ENCODE measurements around the gene ABCC8. TPM values are rescaled to one million over a fixed set of nuclear protein-coding genes. Genes with fewer than 3 reads are reported as not detected.

The ABCC8 gene
- total RNA-seq, 2 donors from 2014 or later: 3.0 to 4.2 TPM

DNA sequence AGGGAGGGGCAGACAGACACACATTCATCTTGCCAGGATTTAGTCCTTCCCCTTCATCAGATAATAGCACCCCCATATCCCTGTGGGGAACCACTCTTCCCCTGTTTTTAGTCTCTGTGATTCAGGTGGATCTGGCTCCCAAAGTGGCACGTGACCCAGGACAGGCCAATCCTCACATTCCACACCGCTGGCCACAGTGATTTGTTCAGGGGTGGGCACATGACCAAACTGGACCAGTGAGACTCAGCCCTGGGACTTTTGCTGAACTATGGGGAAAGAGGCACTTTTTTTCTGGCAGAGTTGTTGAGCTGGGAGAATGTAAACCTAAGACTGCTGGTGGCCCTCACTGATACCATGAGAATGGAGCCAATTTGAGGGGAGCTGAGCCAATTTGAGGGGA is 69.1 kb downstream of the ABCC8 start:
- Histone ChIP-seq H3K9me3 (no peaks in the 10 kb centered on the region), H3K27ac (no peak overlapping the region), H3K4me1 (peaks cover 0 to 24% of the 10 kb centered on the region in 2 donors), H3K4me3 (no peak overlapping the region), H3K27me3 (no peaks in the 10 kb centered on the region), H3K36me3 (no peaks in the 10 kb centered on the region)
- no peak for DNase-seq (ENCODE audit: low spot score)
- TF ChIP-seq, protein P1, sequence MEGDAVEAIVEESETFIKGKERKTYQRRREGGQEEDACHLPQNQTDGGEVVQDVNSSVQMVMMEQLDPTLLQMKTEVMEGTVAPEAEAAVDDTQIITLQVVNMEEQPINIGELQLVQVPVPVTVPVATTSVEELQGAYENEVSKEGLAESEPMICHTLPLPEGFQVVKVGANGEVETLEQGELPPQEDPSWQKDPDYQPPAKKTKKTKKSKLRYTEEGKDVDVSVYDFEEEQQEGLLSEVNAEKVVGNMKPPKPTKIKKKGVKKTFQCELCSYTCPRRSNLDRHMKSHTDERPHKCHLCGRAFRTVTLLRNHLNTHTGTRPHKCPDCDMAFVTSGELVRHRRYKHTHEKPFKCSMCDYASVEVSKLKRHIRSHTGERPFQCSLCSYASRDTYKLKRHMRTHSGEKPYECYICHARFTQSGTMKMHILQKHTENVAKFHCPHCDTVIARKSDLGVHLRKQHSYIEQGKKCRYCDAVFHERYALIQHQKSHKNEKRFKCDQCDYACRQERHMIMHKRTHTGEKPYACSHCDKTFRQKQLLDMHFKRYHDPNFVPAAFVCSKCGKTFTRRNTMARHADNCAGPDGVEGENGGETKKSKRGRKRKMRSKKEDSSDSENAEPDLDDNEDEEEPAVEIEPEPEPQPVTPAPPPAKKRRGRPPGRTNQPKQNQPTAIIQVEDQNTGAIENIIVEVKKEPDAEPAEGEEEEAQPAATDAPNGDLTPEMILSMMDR (IDR thresholded peaks at IDR 0.05): no peak

DNA sequence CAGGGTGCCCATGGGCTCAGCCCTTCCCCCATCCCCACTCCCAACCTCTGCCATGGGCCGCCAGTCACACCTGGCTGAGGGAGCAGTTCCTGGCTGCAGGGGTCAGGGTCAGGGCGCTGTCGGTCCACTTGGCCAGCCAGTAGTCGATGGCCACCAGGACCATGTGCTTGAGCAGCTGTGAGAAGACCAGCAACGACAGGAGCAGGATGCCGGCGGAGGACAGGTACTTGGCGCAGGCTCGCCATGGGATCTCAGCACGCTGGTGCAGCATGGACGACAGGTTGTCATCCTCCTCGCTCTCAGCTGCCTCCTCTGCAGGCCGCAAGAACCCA is 69.9 kb downstream of the ABCC8 start:
- Histone ChIP-seq H3K27ac (peak overlapping the region; percentile 79 to 85), H3K4me3 (no peak overlapping the region), H3K27me3 (no peaks in the 10 kb centered on the region), H3K36me3 (no peaks in the 10 kb centered on the region), H3K4me1 (peaks cover 0 to 24% of the 10 kb centered on the region in 2 donors), H3K9me3 (no peaks in the 10 kb centered on the region)
- DNase-seq (ENCODE audit: low spot score): no peak
- TF ChIP-seq, protein P1 (IDR thresholded peaks at IDR 0.05): no peak

- Histone ChIP-seq H3K27me3 (no peaks in the 10 kb centered on the region), H3K4me1 (peaks cover 0 to 29% of the 10 kb centered on the region in 2 donors), H3K9me3 (no peaks in the 10 kb centered on the region), H3K27ac (peak overlapping the region; percentile 79 to 85), H3K36me3 (no peaks in the 10 kb centered on the region), H3K4me3 (no peak overlapping the region)
- TF ChIP-seq, protein P1 (IDR thresholded peaks at IDR 0.05): no peak
- no peak for DNase-seq (ENCODE audit: low spot score)
Measured at GRCh38 chr11:17406082-17406817, 70.4 kb downstream of the ABCC8 start.

- Histone ChIP-seq H3K4me1 (peaks cover 0 to 36% of the 10 kb centered on the region in 2 donors), H3K27ac (peak overlapping the region; percentile 79 to 85), H3K27me3 (no peaks in the 10 kb centered on the region), H3K36me3 (no peaks in the 10 kb centered on the region), H3K9me3 (no peaks in the 10 kb centered on the region), H3K4me3 (peak overlapping the region in 1 of 2 donors; percentile 12)
- TF ChIP-seq, protein P1 (IDR thresholded peaks at IDR 0.05): peak in 1 of 2 donors; percentile 42
- DNase-seq (ENCODE audit: low spot score): peak; percentile 77
Measured at GRCh38 chr11:17405232-17406005, 71.2 kb downstream of the ABCC8 start.

GRCh38 chr11:17403980-17404759 is 72.5 kb downstream of the ABCC8 start:
- TF ChIP-seq, protein P1 (IDR thresholded peaks at IDR 0.05): no peak

More at GRCh38 chr11:17403980-17404759, 72.5 kb downstream of the ABCC8 start:
- Histone ChIP-seq H3K4me3 (no peak overlapping the region), H3K27me3 (no peaks in the 10 kb centered on the region), H3K4me1 (peaks cover 0 to 36% of the 10 kb centered on the region in 2 donors), H3K9me3 (no peaks in the 10 kb centered on the region), H3K36me3 (no peaks in the 10 kb centered on the region), H3K27ac (peak overlapping the region; percentile 79 to 85)
- no peak for DNase-seq (ENCODE audit: low spot score)

All from right atrium auricular region (tissue), 2 donors.